OCI-LY1 (cell line): ENCODE measurements around the gene FAN1.

Experiments
- H2AFZ ChIP-seq: fragments of 200-600 bp; sonication (generic), shearing (Covaris generic); 2 replicates; pipeline ENCODE4 v1.6.0; 2014; ENCODE audit warnings: antibody characterized with exemption, mild to moderate bottlenecking, low read length
- H3F3A ChIP-seq: fragments of 200-600 bp; sonication (generic), shearing (Covaris generic); 2 replicates; pipeline ENCODE4 v1.6.0; 2014; ENCODE audit warnings: mild to moderate bottlenecking, antibody characterized with exemption, low read length, moderate library complexity; ENCODE audit not compliant: insufficient read depth
- H3K27ac ChIP-seq: fragments of 200-600 bp; sonication (generic); 2 replicates; pipeline ENCODE4 v1.5.1; 2014; ENCODE audit warnings: low read length, mixed run types, mild to moderate bottlenecking, low read depth; ENCODE audit not compliant: poor library complexity, severe bottlenecking
- H3K27me3 ChIP-seq: fragments of 200-600 bp; sonication (generic); 2 replicates; pipeline ENCODE4 v1.6.0; 2014; ENCODE audit warnings: antibody characterized with exemption, mild to moderate bottlenecking, low read length, moderate library complexity; ENCODE audit not compliant: insufficient read depth
- H3K36me3 ChIP-seq: fragments of 200-600 bp; sonication (generic); 2 replicates; pipeline ENCODE4 v1.6.1; 2014; ENCODE audit warnings: mild to moderate bottlenecking, antibody characterized with exemption, low read length, moderate library complexity, mixed read lengths; ENCODE audit not compliant: insufficient read depth
- H3K4me1 ChIP-seq: fragments of 200-600 bp; sonication (generic); 2 replicates; pipeline ENCODE4 v1.5.1; 2014; ENCODE audit warnings: mild to moderate bottlenecking, low read length, moderate library complexity; ENCODE audit not compliant: insufficient read depth, severe bottlenecking
- H3K4me2 ChIP-seq: fragments of 200-600 bp; sonication (generic), shearing (Covaris generic); 2 replicates; pipeline ENCODE4 v1.6.1; 2014; ENCODE audit warnings: low read length
- H3K4me3 ChIP-seq: fragments of 200-600 bp; sonication (generic); 2 replicates; pipeline ENCODE4 v1.5.1; 2014; ENCODE audit warnings: low read length, low read depth, mild to moderate bottlenecking, mixed read lengths; ENCODE audit not compliant: poor library complexity, severe bottlenecking
- H3K79me2 ChIP-seq: fragments of 200-600 bp; shearing (Covaris generic); 2 replicates; pipeline ENCODE4 v1.6.1; 2016; ENCODE audit warnings: mixed run types, low read length, mixed read lengths; ENCODE audit not compliant: insufficient read depth
- H3K9ac ChIP-seq: fragments of 200-600 bp; sonication (generic), shearing (Covaris generic); 2 replicates; pipeline ENCODE4 v1.6.1; 2014; ENCODE audit warnings: mild to moderate bottlenecking, low read length, mixed read lengths
- H3K9me2 ChIP-seq: fragments of 200-600 bp; sonication (generic), shearing (Covaris generic); 2 replicates; pipeline ENCODE4 v1.6.1; 2014; ENCODE audit warnings: low read depth, mild to moderate bottlenecking, low read length, mixed read lengths
- H3K9me3 ChIP-seq: fragments of 200-600 bp; shearing (Covaris generic); 2 replicates; pipeline ENCODE4 v1.6.1; 2014; ENCODE audit warnings: low read length, mixed read lengths
- H4K20me1 ChIP-seq: fragments of 200-600 bp; sonication (generic), shearing (Covaris generic); 2 replicates; pipeline ENCODE4 v1.6.0; 2016; ENCODE audit warnings: mild to moderate bottlenecking, low read length; ENCODE audit not compliant: insufficient read depth
- EZH2 ChIP-seq: fragments of 200-600 bp; sonication (generic), shearing (Covaris generic); IDR thresholded peaks from 2 replicates; pipeline ENCODE4 v1.8.0; 2017; ENCODE audit warnings: borderline replicate concordance, mixed run types, mild to moderate bottlenecking, antibody characterized with exemption, low read length, moderate library complexity, mixed read lengths
- TF ChIP-seq, protein P1 (sequence below): fragments of 200-600 bp; sonication (generic), shearing (Covaris generic); IDR thresholded peaks from 2 replicates; pipeline ENCODE4 v1.5.1; 2017; ENCODE audit warnings: mild to moderate bottlenecking, antibody characterized with exemption, low read length, moderate library complexity, mixed read lengths

FAN1 gene

DNA sequence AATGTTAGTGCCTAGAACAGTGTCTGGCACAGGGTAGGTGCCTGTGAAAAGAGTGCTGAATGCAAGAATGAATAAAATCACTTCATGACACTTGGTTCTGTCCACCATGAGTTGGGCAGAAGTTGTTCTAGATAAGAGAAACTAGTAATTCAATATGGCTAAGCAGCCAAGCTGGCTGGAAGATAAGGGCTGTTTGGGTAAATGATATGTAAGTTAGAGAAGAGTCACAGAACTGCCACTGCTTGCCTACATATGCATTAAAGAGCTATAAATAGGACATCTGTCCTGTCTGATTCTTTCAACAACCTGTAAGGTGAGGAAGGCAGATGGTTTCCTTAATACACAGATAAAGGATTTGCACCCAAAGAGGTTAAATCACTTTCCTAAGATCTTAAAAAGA lies 74.6 kb downstream of the FAN1 start:
- H3K4me3 ChIP-seq, result no peak overlapping the region
- no peaks in the 10 kb centered on the region for H3F3A ChIP-seq
- no peaks in the 10 kb centered on the region for H4K20me1 ChIP-seq
- H3K27me3 ChIP-seq, result no peaks in the 10 kb centered on the region
- H3K9ac ChIP-seq, result no peak overlapping the region
- H2AFZ ChIP-seq, result no peak overlapping the region
- H3K4me2 ChIP-seq, result no peak overlapping the region
- H3K79me2 ChIP-seq, result no peaks in the 10 kb centered on the region
- no peaks in the 10 kb centered on the region for H3K9me3 ChIP-seq
- no peaks in the 10 kb centered on the region for H3K9me2 ChIP-seq
- H3K27ac ChIP-seq, result no peak overlapping the region
- TF ChIP-seq, protein P1, sequence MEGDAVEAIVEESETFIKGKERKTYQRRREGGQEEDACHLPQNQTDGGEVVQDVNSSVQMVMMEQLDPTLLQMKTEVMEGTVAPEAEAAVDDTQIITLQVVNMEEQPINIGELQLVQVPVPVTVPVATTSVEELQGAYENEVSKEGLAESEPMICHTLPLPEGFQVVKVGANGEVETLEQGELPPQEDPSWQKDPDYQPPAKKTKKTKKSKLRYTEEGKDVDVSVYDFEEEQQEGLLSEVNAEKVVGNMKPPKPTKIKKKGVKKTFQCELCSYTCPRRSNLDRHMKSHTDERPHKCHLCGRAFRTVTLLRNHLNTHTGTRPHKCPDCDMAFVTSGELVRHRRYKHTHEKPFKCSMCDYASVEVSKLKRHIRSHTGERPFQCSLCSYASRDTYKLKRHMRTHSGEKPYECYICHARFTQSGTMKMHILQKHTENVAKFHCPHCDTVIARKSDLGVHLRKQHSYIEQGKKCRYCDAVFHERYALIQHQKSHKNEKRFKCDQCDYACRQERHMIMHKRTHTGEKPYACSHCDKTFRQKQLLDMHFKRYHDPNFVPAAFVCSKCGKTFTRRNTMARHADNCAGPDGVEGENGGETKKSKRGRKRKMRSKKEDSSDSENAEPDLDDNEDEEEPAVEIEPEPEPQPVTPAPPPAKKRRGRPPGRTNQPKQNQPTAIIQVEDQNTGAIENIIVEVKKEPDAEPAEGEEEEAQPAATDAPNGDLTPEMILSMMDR, result no peak
- no peak for TF ChIP-seq EZH2
- peaks cover 50% of the 10 kb centered on the region for H3K36me3 ChIP-seq
- H3K4me1 ChIP-seq, result no peaks in the 10 kb centered on the region

DNA sequence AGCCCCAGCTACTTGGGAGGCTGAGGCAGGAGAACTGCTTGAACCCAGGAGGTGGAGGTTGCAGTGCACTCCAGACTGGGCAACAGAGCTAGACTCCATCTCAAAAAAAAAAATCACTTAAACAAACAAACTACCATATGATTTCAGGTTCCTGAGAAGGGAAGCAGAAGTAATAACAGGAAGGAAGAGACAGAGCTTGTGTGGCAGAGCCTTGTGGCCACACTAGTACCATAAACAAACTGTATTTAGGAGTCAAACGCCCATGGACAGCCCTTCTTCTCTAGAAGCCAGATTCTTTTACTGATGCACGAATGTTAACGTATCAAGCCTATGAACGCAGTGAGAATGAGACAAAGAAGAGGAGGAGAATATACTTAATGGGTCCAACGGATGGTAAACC lies 75.7 kb downstream of the FAN1 start:
- no peaks in the 10 kb centered on the region for H3K9me2 ChIP-seq
- no peaks in the 10 kb centered on the region for H3K9me3 ChIP-seq
- no peak overlapping the region for H3K4me2 ChIP-seq
- no peak overlapping the region for H3K27ac ChIP-seq
- no peak overlapping the region for H3K4me3 ChIP-seq
- no peaks in the 10 kb centered on the region for H3K27me3 ChIP-seq
- peaks cover 5% of the 10 kb centered on the region for H3K4me1 ChIP-seq
- no peak overlapping the region for H2AFZ ChIP-seq
- H3K9ac ChIP-seq, result no peak overlapping the region
- no peaks in the 10 kb centered on the region for H4K20me1 ChIP-seq
- H3F3A ChIP-seq, result no peaks in the 10 kb centered on the region
- TF ChIP-seq, protein P1, result no peak
- TF ChIP-seq EZH2, result no peak
- H3K79me2 ChIP-seq, result no peaks in the 10 kb centered on the region
- H3K36me3 ChIP-seq, result peaks cover 40% of the 10 kb centered on the region

DNA sequence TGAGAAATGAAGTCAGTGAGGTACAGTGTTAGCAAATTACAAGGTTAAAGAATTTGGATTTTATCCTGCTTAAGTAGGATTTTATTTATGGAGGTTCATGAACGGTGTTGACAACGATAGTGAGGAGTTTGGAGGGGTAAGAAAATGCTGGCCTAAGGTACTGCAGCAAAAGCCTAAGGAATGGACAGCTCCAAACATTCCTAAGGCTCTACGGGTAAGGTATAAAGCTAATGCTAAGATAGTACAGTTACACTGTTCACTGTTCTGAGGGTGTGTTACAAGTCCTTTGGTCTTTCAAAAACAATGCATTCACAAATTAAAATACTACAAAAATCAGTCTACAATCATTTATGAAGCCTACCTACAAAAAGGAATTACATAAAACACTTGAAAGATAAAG lies 80.4 kb downstream of the FAN1 start:
- Histone ChIP-seq H3K9me3 (no peaks in the 10 kb centered on the region), H4K20me1 (no peaks in the 10 kb centered on the region), H3K9ac (no peak overlapping the region; the same call in 1 of the 2 replicates), H3K9me2 (no peaks in the 10 kb centered on the region), H3K27ac (no peak overlapping the region), H3K36me3 (peaks cover 37% of the 10 kb centered on the region), H3K4me1 (peaks cover 28% of the 10 kb centered on the region), H3K4me2 (peak overlapping the region; percentile 62), H2AFZ (no peak overlapping the region), H3F3A (no peaks in the 10 kb centered on the region), H3K27me3 (no peaks in the 10 kb centered on the region), H3K79me2 (peaks cover under 1% of the 10 kb centered on the region; the same call in 1 of the 2 replicates), H3K4me3 (peak overlapping the region; percentile 39)
- TF ChIP-seq, protein P1, result no peak
- TF ChIP-seq EZH2, result no peak
